ENCODE measurements around the gene IGFL4. TPM values are rescaled to one million over a fixed set of nuclear protein-coding genes. Genes with fewer than 3 reads are reported as not detected.
"Not testable (repeated sequence)": the region's sequence is repeated elsewhere in the genome, so short reads cannot be mapped to it uniquely, and the experiment has no call there.

IGFL4 gene
- total and polyA plus RNA-seq, 2 of the 4 experiments (the other 2 are of a cell fraction), result not detected

DNA sequence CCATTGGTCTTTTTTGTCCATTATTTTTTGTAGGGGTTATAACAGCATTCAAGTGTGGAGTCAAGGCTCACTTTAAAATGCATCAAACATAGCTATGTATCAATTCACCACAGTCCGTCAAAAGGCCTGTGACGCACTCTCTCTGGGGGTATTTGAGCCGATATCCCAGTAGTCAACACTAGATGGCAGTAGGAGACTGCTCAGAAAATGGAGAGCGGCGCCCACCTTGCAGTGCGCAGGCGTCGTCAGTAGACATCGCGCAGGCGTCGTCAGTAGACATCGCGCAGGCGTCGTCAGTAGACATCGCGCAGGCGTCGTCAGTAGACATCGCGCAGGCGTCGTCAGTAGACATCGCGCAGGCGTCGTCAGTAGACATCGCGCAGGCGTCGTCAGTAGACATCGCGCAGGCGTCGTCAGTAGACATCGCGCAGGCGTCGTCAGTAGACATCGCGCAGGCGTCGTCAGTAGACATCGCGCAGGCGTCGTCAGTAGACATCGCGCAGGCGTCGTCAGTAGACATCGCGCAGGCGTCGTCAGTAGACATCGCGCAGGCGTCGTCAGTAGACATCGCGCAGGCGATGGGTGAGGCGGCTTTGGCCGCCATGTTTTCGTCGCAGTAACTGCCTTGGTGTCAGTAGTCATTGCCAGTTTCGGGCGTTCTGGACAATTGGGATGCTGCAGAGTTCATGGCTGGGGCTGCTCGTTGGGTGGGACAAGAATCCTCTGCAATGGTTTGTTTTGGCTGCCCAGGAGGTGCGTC, 38.0 kb upstream of the IGFL4 start:
- H3K27ac ChIP-seq (ENCODE audit: insufficient read depth, low read length); H4K91ac ChIP-seq (ENCODE audit: insufficient read depth, low read depth, low read length); H2BK20ac ChIP-seq (ENCODE audit: low read depth, low read length); H3K4me3 ChIP-seq (ENCODE audit: insufficient read depth, low read depth, low read length); H2BK15ac ChIP-seq (ENCODE audit: low read depth, low read length); H3K9ac ChIP-seq (ENCODE audit: low read depth, low read length); H3K23ac ChIP-seq (ENCODE audit: low read depth, low read length); H2AK5ac ChIP-seq (ENCODE audit: low read depth, low read length); H4K8ac ChIP-seq (ENCODE audit: low read depth in 2 of 2, low read length in 2 of 2); POLR2A ChIA-PET (ENCODE audit: unreplicated experiment); H4K5ac ChIP-seq (ENCODE audit: low read depth, low read length); H3K4me2 ChIP-seq (ENCODE audit: low read depth, low read length); H2BK120ac ChIP-seq (ENCODE audit: low read depth, low read length); H3K79me1 ChIP-seq (ENCODE audit: low read depth in 1 of 2, low read length in 2 of 2); H2AK9ac ChIP-seq (replicated peaks; ENCODE audit: low read depth, low read length, poor library complexity); intact Hi-C loops (cut with micrococcal nuclease); H3K4me1 ChIP-seq (ENCODE audit: control insufficient read depth, insufficient read depth, low read length); dilution Hi-C loops (cut with HindIII; ENCODE audit: low sequenced_read_pairs, unreplicated experiment); H3K9me1 ChIP-seq (ENCODE audit: insufficient read depth, low read length); H3K4ac ChIP-seq (ENCODE audit: low read depth, low read length); H3K14ac ChIP-seq (replicated peaks; ENCODE audit: low read depth, low read length); H3K9me3 ChIP-seq (ENCODE audit: control insufficient read depth, insufficient read depth, low read length); H3K56ac ChIP-seq (ENCODE audit: extremely low read depth, insufficient read depth, low read length); H3K36me3 ChIP-seq (ENCODE audit: control insufficient read depth, insufficient read depth, low read length); H2BK5ac ChIP-seq (ENCODE audit: low read depth, low read length, poor library complexity, severe bottlenecking); H4K20me1 ChIP-seq (ENCODE audit: insufficient read depth, low read length); BruUV-seq (replicated peaks); H3K18ac ChIP-seq (ENCODE audit: low read depth, low read length): not testable (repeated sequence)
- CTCF ChIA-PET, result interaction anchor here (1.0 to 2.9 kb wide), 2 partner anchors 51 to 187 kb away, joined by 6 to 27 read pairs; no protein-coding TSS in a partner anchor
- DNase-seq (peak; percentile 59), ATAC-seq (ENCODE audit: low read depth) (peak; percentile 35; the same call in 1 of the 2 replicates)
- in situ Hi-C loops (cut with MboI; ENCODE audit: low sequenced_read_pairs), result loop anchor here (10.0 kb wide), 1 partner anchor 54 kb away; the partner anchor contains the start of gene PGLYRP1
- Histone ChIP-seq H2AFZ (replicated peaks; ENCODE audit: low read length, poor library complexity) (peak overlapping the region; percentile 56), H3K27me3 (ENCODE audit: control insufficient read depth, insufficient read depth, low read length) (peaks cover 46% of the 10 kb centered on the region)
- peak; percentile 62 for TF ChIP-seq RAD21 (IDR thresholded peaks at IDR 0.05; ENCODE audit: low read length)
- TF ChIP-seq, protein P1, sequence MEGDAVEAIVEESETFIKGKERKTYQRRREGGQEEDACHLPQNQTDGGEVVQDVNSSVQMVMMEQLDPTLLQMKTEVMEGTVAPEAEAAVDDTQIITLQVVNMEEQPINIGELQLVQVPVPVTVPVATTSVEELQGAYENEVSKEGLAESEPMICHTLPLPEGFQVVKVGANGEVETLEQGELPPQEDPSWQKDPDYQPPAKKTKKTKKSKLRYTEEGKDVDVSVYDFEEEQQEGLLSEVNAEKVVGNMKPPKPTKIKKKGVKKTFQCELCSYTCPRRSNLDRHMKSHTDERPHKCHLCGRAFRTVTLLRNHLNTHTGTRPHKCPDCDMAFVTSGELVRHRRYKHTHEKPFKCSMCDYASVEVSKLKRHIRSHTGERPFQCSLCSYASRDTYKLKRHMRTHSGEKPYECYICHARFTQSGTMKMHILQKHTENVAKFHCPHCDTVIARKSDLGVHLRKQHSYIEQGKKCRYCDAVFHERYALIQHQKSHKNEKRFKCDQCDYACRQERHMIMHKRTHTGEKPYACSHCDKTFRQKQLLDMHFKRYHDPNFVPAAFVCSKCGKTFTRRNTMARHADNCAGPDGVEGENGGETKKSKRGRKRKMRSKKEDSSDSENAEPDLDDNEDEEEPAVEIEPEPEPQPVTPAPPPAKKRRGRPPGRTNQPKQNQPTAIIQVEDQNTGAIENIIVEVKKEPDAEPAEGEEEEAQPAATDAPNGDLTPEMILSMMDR (conservative IDR thresholded peaks at IDR 0.05; ENCODE audit: low read depth, low read length), result peak; percentile 57
- TF ChIP-seq SMC3 (IDR thresholded peaks at IDR 0.05; ENCODE audit: low read depth, low read length), result peak; percentile 51
- WGBS, 2 experiments (ENCODE audit: extremely low coverage in 2 of 2, insufficient read length in 1 of 2), result 28% methylated on average over 20 of the region's 71 CpGs; no CpG with 5 or more reads in 1 of the 2 experiments
